T-cell (primary cell): ENCODE results near the gene GOLGA6A. TPM values are rescaled to one million over a fixed set of nuclear protein-coding genes. Genes with fewer than 3 reads are reported as not detected.

Source experiments
- ATAC-seq, 4 experiments: fragments of 200-7000 bp in 3 of 4; fragments of 150-1000 bp in 1 of 4; cut with Tn5 transposase; replicated peaks in 1 of 4; 1 replicate in 3 of 4; 2 replicates in 1 of 4; pipeline ENCODE4 v1.10.0; 2021; ENCODE audit warnings: moderate library complexity in 3 of 4, mild to moderate bottlenecking in 2 of 4, moderate number of reproducible peaks in 1 of 4
- CTCF ChIA-PET, 2 donors: fragments of 300-600 bp; sonication (Branson Sonifier 250); formaldehyde crosslinking; loops; one replicate each; lab custom pipeline; 2022; ENCODE audit warnings: antibody characterized with exemption in 2 of 2; lab: Charles Lee
- POLR2A ChIA-PET, 2 donors: fragments of 300-600 bp; sonication (Branson Sonifier 250); formaldehyde crosslinking; loops; one replicate each; lab custom pipeline; 2022; ENCODE audit warnings: antibody characterized with exemption in 2 of 2; lab: Charles Lee
- DNase-seq, 35 experiments: peaks; one replicate each; pipeline versions ENCODE4 v3.0.0 to v3.0.0-alpha.2; 2013 to 2023
- H3K27ac ChIP-seq: one replicate; pipeline ENCODE4 v1.5.1; 2013; ENCODE audit warnings: low read length
- H3K27me3 ChIP-seq, 2 experiments: replicated peaks in 1 of 2; 1 replicate in 1 of 2; 2 replicates in 1 of 2; pipeline versions ENCODE4 v1.6.1 to v1.7.0; 2013; ENCODE audit warnings: low read length in 1 of 2, mixed read lengths in 1 of 2; ENCODE audit not compliant: control insufficient read depth in 2 of 2, insufficient read depth in 2 of 2; ENCODE audit errors: extremely low read depth in 1 of 2
- H3K36me3 ChIP-seq, 2 donors: 1 replicate in 1 of 2; 2 replicates in 1 of 2; pipeline versions ENCODE4 v1.6.1 to v1.7.0; 2013; ENCODE audit warnings: low read length in 1 of 2; ENCODE audit not compliant: control insufficient read depth in 2 of 2, insufficient read depth in 1 of 2; ENCODE audit errors: extremely low read depth in 1 of 2
- H3K4me1 ChIP-seq, 2 experiments: 1 replicate in 1 of 2; 2 replicates in 1 of 2; pipeline versions ENCODE4 v1.6.1 to v1.7.0; 2013; ENCODE audit warnings: low read length in 2 of 2, mixed read lengths in 1 of 2; ENCODE audit not compliant: insufficient read depth in 2 of 2, control insufficient read depth in 1 of 2; ENCODE audit errors: extremely low read depth in 1 of 2
- H3K4me3 ChIP-seq, 2 donors: 1 replicate in 1 of 2; 2 replicates in 1 of 2; pipeline versions ENCODE4 v1.5.1 to v1.7.0; 2013; ENCODE audit warnings: mild to moderate bottlenecking in 2 of 2, low read length in 1 of 2, moderate library complexity in 1 of 2; ENCODE audit not compliant: control insufficient read depth in 1 of 2; ENCODE audit errors: extremely low read depth in 1 of 2
- H3K9me3 ChIP-seq: 2 replicates; pipeline ENCODE4 v1.7.0; 2013
- H3K27ac Mint-ChIP-seq, 2 donors: one replicate each; pipeline ENCODE4 v1.8.0; 2020 to 2021; ENCODE audit warnings: mild to moderate bottlenecking in 2 of 2, mixed read lengths in 2 of 2
- H3K27me3 Mint-ChIP-seq, 2 donors: one replicate each; pipeline ENCODE4 v1.8.0; 2021 to 2022; ENCODE audit warnings: mixed read lengths in 2 of 2
- H3K36me3 Mint-ChIP-seq: one replicate; pipeline ENCODE4 v1.8.0; 2021; ENCODE audit warnings: mixed read lengths
- H3K4me1 Mint-ChIP-seq, 3 donors: one replicate each; pipeline ENCODE4 v1.8.0; 2020 to 2022; ENCODE audit warnings: mixed read lengths in 3 of 3, mild to moderate bottlenecking in 1 of 3
- H3K4me3 Mint-ChIP-seq, 3 donors: one replicate each; pipeline ENCODE4 v1.8.0; 2020 to 2022; ENCODE audit warnings: mild to moderate bottlenecking in 3 of 3, mixed read lengths in 3 of 3, moderate library complexity in 3 of 3
- H3K9me3 Mint-ChIP-seq, 3 donors: one replicate each; pipeline ENCODE4 v1.8.0; 2020 to 2022; ENCODE audit warnings: mixed read lengths in 3 of 3
- WGBS: methylation state at CpG from one replicate; pipeline ENCODE4 v1.1.5; 2013; ENCODE audit warnings: missing lambda C conversion rate; ENCODE audit not compliant: insufficient coverage; 5-methylcytosine and 5-hydroxymethylcytosine counted together
- total RNA-seq, 35 experiments: library from RNA in 6 of 35; stranded (reverse) in 6 of 35; fragments of 120-200 nt in 1 of 35; gene quantifications; one replicate each; pipeline versions ENCODE4 v1.2.1 to v1.2.4 and lab custom pipeline; 2013 to 2026

The GOLGA6A gene
- total RNA-seq, 5 donors from 2014 or later (not counting 1 experiment from before 2014, with no cell fraction given), result 0.13 to 0.50 (median 0.37) TPM; not detected in 2

DNA sequence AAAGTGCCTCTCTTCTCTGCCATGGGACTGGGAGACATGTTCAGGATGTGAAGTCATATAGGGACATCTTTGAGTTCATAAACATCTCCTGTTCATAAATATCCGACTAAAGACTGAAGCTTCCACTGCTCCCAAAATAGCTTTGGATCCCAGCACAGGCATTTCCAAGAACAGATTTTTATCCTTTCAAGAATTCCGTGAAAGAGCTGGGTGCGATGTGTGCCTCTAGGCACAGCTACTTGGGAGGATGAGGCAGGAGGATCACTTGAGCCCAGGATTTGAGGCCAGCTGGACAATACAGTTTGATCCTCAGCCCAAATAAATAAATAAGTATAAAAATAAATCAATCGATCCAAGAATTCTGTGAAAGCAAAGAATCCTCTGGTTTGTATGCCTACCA is 41.3 kb upstream of the GOLGA6A start:
- ChIA-PET POLR2A (no interaction called here), CTCF (no interaction called here)
- H3K4me1 ChIP-seq, result peaks cover 5 to 15% of the 10 kb centered on the region in 2 experiments
- no peak for DNase-seq
- H3K27ac ChIP-seq, result no peak overlapping the region
- H3K27ac Mint-ChIP-seq, result no peak overlapping the region
- no peak overlapping the region for H3K4me3 Mint-ChIP-seq
- H3K9me3 Mint-ChIP-seq, result no peaks in the 10 kb centered on the region
- H3K27me3 ChIP-seq, result peaks cover 3 to 74% of the 10 kb centered on the region in 2 experiments
- no peaks in the 10 kb centered on the region for H3K36me3 Mint-ChIP-seq
- H3K9me3 ChIP-seq, result no peaks in the 10 kb centered on the region
- H3K36me3 ChIP-seq, result no peaks in the 10 kb centered on the region
- H3K4me3 ChIP-seq, result no peak overlapping the region
- peaks cover 8 to 11% (median 10%) of the 10 kb centered on the region in 3 donors for H3K4me1 Mint-ChIP-seq
- ATAC-seq, result no peak
- peaks cover 49 to 65% of the 10 kb centered on the region in 2 donors for H3K27me3 Mint-ChIP-seq
- WGBS, result no CpG with 5 or more reads among the region's 4 CpGs

GRCh38 chr15:74123131-74123429 is 40.7 kb upstream of the GOLGA6A start:
- Mint-ChIP-seq H3K9me3 (peaks cover 0 to 4% (median 0%) of the 10 kb centered on the region in 3 donors), H3K36me3 (no peaks in the 10 kb centered on the region), H3K27me3 (peaks cover 47 to 64% of the 10 kb centered on the region in 2 donors), H3K4me1 (peaks cover 5 to 8% (median 7%) of the 10 kb centered on the region in 3 donors), H3K4me3 (no peak overlapping the region), H3K27ac (no peak overlapping the region)
- no peak for ATAC-seq
- no CpG with 5 or more reads among the region's 4 CpGs for WGBS
- ChIA-PET POLR2A (interaction anchor here in 1 of 2 donors (0.5 kb wide), 1 partner anchor 24 kb away, joined by 3 read pairs; no protein-coding TSS in a partner anchor), CTCF (no interaction called here)
- no peaks in the 10 kb centered on the region for H3K9me3 ChIP-seq
- H3K27me3 ChIP-seq, result peaks cover 2 to 68% of the 10 kb centered on the region in 2 experiments
- no peak for DNase-seq
- peaks cover 5 to 9% of the 10 kb centered on the region in 2 experiments for H3K4me1 ChIP-seq
- H3K4me3 ChIP-seq, result no peak overlapping the region
- no peak overlapping the region for H3K27ac ChIP-seq
- no peaks in the 10 kb centered on the region for H3K36me3 ChIP-seq

GRCh38 chr15:74122403-74123130 is 40.2 kb upstream of the GOLGA6A start:
- Mint-ChIP-seq H3K4me3 (no peak overlapping the region), H3K27me3 (peaks cover 52 to 65% of the 10 kb centered on the region in 2 donors), H3K36me3 (no peaks in the 10 kb centered on the region), H3K9me3 (peaks cover 0 to 7% (median 0%) of the 10 kb centered on the region in 3 donors), H3K4me1 (peaks cover 3 to 7% (median 3%) of the 10 kb centered on the region in 3 donors), H3K27ac (no peak overlapping the region)
- Histone ChIP-seq H3K9me3 (no peaks in the 10 kb centered on the region), H3K4me1 (peaks cover 4 to 5% of the 10 kb centered on the region in 2 experiments), H3K27ac (no peak overlapping the region), H3K4me3 (no peak overlapping the region), H3K27me3 (peaks cover 2 to 65% of the 10 kb centered on the region in 2 experiments), H3K36me3 (no peaks in the 10 kb centered on the region)
- CTCF ChIA-PET, result no interaction called here
- 20% methylated on average over 1 of the region's 5 CpGs for WGBS
- ATAC-seq, result no peak
- POLR2A ChIA-PET, result interaction anchor here in 1 of 2 donors (0.5 kb wide), 1 partner anchor 25 kb away, joined by 3 read pairs; no protein-coding TSS in a partner anchor
- no peak for DNase-seq

DNA sequence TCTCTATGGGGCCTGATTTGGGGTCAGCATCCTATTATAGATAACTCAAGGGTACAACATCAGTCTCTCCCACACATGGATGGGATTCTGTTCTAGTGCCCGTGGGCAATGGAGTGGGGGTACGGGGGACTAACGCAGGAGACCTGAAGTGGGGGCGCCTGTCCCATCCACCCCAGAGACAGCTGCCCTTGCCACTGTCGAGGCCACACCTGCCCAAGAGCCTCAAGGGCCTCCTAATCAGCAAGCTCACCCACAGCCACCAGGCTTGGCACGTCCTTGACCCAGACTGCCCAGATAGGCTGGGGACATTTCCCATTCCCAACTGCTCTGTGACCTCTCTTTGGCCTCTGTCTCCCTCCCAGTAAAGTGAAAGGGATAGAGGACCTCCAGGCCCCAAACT is 39.5 kb upstream of the GOLGA6A start:
- H3K27me3 ChIP-seq, result peaks cover 2 to 59% of the 10 kb centered on the region in 2 experiments
- Mint-ChIP-seq H3K9me3 (peaks cover 0 to 7% (median 0%) of the 10 kb centered on the region in 3 donors), H3K4me1 (peaks cover 0 to 7% (median 0%) of the 10 kb centered on the region in 3 donors), H3K4me3 (no peak overlapping the region), H3K36me3 (no peaks in the 10 kb centered on the region), H3K27me3 (peaks cover 47 to 59% of the 10 kb centered on the region in 2 donors), H3K27ac (no peak overlapping the region)
- CTCF ChIA-PET, result no interaction called here
- H3K36me3 ChIP-seq, result no peaks in the 10 kb centered on the region
- ATAC-seq (no peak), DNase-seq (no peak)
- 78% methylated on average over 5 of the region's 6 CpGs for WGBS
- H3K4me3 ChIP-seq, result no peak overlapping the region
- no peak overlapping the region for H3K27ac ChIP-seq
- POLR2A ChIA-PET, result no interaction called here
- H3K9me3 ChIP-seq, result no peaks in the 10 kb centered on the region
- peaks cover 0 to 5% of the 10 kb centered on the region in 2 experiments for H3K4me1 ChIP-seq

- DNase-seq (no peak), ATAC-seq (no peak)
- H3K4me1 Mint-ChIP-seq, result peaks cover 0 to 7% (median 0%) of the 10 kb centered on the region in 3 donors
- H3K27ac Mint-ChIP-seq, result no peak overlapping the region
- 54% methylated on average over 2 of the region's 4 CpGs for whole genome bisulfite sequencing
- peaks cover 0 to 7% (median 0%) of the 10 kb centered on the region in 3 donors for H3K9me3 Mint-ChIP-seq
- CTCF ChIA-PET, result interaction anchor here in 1 of 2 donors (0.6 kb wide), 1 partner anchor 33 kb away, joined by 3 read pairs; no protein-coding TSS in a partner anchor
- H3K36me3 ChIP-seq, result no peaks in the 10 kb centered on the region
- H3K9me3 ChIP-seq, result no peaks in the 10 kb centered on the region
- no peak overlapping the region for H3K4me3 ChIP-seq
- no peak overlapping the region for H3K27ac ChIP-seq
- H3K36me3 Mint-ChIP-seq, result no peaks in the 10 kb centered on the region
- POLR2A ChIA-PET, result no interaction called here
- H3K27me3 Mint-ChIP-seq, result peaks cover 43 to 55% of the 10 kb centered on the region in 2 donors
- H3K27me3 ChIP-seq, result peaks cover 0 to 52% of the 10 kb centered on the region in 2 experiments
- H3K4me3 Mint-ChIP-seq, result no peak overlapping the region
- H3K4me1 ChIP-seq, result peaks cover 0 to 5% of the 10 kb centered on the region in 2 experiments
These were observed 38.7 kb upstream of the GOLGA6A start for GRCh38 chr15:74121039-74121438.

DNA sequence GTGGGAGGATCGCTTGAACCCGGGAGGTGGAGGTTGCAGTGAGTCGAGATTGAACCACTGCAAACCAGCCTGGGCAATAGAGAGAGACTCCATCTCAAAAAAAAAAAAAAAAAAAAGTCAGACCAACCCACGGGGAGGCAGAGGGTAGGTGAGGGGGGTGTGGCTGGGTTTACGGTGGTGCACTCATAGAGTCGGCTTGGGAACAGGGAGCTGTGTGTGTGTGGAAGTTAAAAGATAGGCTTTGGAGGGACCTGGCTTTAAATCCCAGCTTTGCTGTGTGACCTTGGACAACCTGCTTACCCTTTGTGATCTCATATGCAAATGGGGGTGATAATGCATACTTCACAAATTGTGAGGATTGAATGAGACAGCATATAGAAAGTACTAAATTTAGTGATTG is 38.1 kb upstream of the GOLGA6A start:
- H3K27me3 Mint-ChIP-seq, result peaks cover 39 to 53% of the 10 kb centered on the region in 2 donors

More for the DNA sequence above, 38.1 kb upstream of the GOLGA6A start:
- H3K36me3 Mint-ChIP-seq, result no peaks in the 10 kb centered on the region
- DNase-seq (no peak), ATAC-seq (no peak)
- Histone ChIP-seq H3K4me1 (peaks cover 0 to 5% of the 10 kb centered on the region in 2 experiments), H3K36me3 (no peaks in the 10 kb centered on the region), H3K4me3 (no peak overlapping the region), H3K27me3 (peaks cover 0 to 52% of the 10 kb centered on the region in 2 experiments), H3K9me3 (no peaks in the 10 kb centered on the region), H3K27ac (no peak overlapping the region)
- ChIA-PET POLR2A (no interaction called here), CTCF (interaction anchor here in 1 of 2 donors (0.6 to 0.7 kb wide), 3 partner anchors 33 to 1382 kb away, joined by 3 to 10 read pairs (median 3); no protein-coding TSS in a partner anchor)
- peaks cover 0 to 7% (median 0%) of the 10 kb centered on the region in 3 donors for H3K4me1 Mint-ChIP-seq
- WGBS, result no CpG with 5 or more reads among the region's 6 CpGs
- peaks cover 0 to 7% (median 0%) of the 10 kb centered on the region in 3 donors for H3K9me3 Mint-ChIP-seq
- H3K4me3 Mint-ChIP-seq, result no peak overlapping the region
- H3K27ac Mint-ChIP-seq, result no peak overlapping the region
